Measurements from ENCODE around the gene DUT. TPM values are rescaled to one million over a fixed set of nuclear protein-coding genes. Genes with fewer than 3 reads are reported as not detected.

DUT gene
- total RNA-seq, 6 experiments from 2014 or later = 20.6 to 39.6 (median 34.2) TPM

GRCh38 chr15:48360841-48361240 lies 29.6 kb downstream of the DUT start:
- DNase-seq (no peak), ATAC-seq (no peak)
- H3K27me3 ChIP-seq = no peaks in the 10 kb centered on the region
- H3K4me3 ChIP-seq = no peak overlapping the region
- 69% methylated on average over 2 of the region's 2 CpGs for WGBS (ENCODE audit: insufficient coverage, low coverage, low lambda C conversion rate, missing lambda C conversion rate)
- peaks cover 0 to 3% (median 0%) of the 10 kb centered on the region in 4 donors for H3K4me1 ChIP-seq
- intact Hi-C loops (cut with DNase I) = no loop called here
- TF ChIP-seq CTCF (IDR thresholded peaks at IDR 0.05) (no peak), POLR2A (IDR thresholded peaks at IDR 0.05) (no peak)
- H3K9me3 ChIP-seq = no peaks in the 10 kb centered on the region
- H3K27ac ChIP-seq = no peak overlapping the region
- H3K36me3 ChIP-seq = no peaks in the 10 kb centered on the region

- intact Hi-C loops (cut with DNase I) = no loop called here
- no peak overlapping the region for H3K27ac ChIP-seq
- WGBS (ENCODE audit: insufficient coverage, low coverage, low lambda C conversion rate, missing lambda C conversion rate) = 84% methylated on average over 2 of the region's 2 CpGs
- DNase-seq (no peak), ATAC-seq (no peak)
- no peaks in the 10 kb centered on the region for H3K9me3 ChIP-seq
- TF ChIP-seq POLR2A (IDR thresholded peaks at IDR 0.05) (no peak), CTCF (IDR thresholded peaks at IDR 0.05) (no peak)
- no peaks in the 10 kb centered on the region for H3K27me3 ChIP-seq
- H3K4me1 ChIP-seq = peaks cover 0 to 3% (median 0%) of the 10 kb centered on the region in 4 donors
- no peak overlapping the region for H3K4me3 ChIP-seq
- no peaks in the 10 kb centered on the region for H3K36me3 ChIP-seq
Measured at GRCh38 chr15:48361685-48362084, 30.5 kb downstream of the DUT start.

GRCh38 chr15:48363474-48363873 lies 32.2 kb downstream of the DUT start:
- Histone ChIP-seq H3K4me1 (no peaks in the 10 kb centered on the region), H3K27ac (no peak overlapping the region), H3K4me3 (no peak overlapping the region), H3K36me3 (no peaks in the 10 kb centered on the region), H3K27me3 (no peaks in the 10 kb centered on the region), H3K9me3 (no peaks in the 10 kb centered on the region)
- intact Hi-C loops (cut with DNase I) = no loop called here
- no peak for ATAC-seq
- no peak for DNase-seq
- no peak for TF ChIP-seq POLR2A (IDR thresholded peaks at IDR 0.05)
- no peak for TF ChIP-seq CTCF (IDR thresholded peaks at IDR 0.05)
- 42% methylated on average over 5 of the region's 5 CpGs for WGBS (ENCODE audit: insufficient coverage, low coverage, low lambda C conversion rate, missing lambda C conversion rate)

GRCh38 chr15:48365575-48365974 lies 34.3 kb downstream of the DUT start:
- 56% methylated on average over 1 of the region's 1 CpG for WGBS (ENCODE audit: insufficient coverage, low coverage, low lambda C conversion rate, missing lambda C conversion rate)
- DNase-seq (no peak), ATAC-seq (no peak)
- Histone ChIP-seq H3K27me3 (no peaks in the 10 kb centered on the region), H3K4me3 (no peak overlapping the region), H3K36me3 (no peaks in the 10 kb centered on the region), H3K27ac (no peak overlapping the region), H3K9me3 (no peaks in the 10 kb centered on the region), H3K4me1 (no peaks in the 10 kb centered on the region)
- intact Hi-C loops (cut with DNase I) = no loop called here
- TF ChIP-seq POLR2A (IDR thresholded peaks at IDR 0.05) = no peak
- TF ChIP-seq CTCF (IDR thresholded peaks at IDR 0.05) = no peak
